ENCODE data around the gene TEX35.

DNA sequence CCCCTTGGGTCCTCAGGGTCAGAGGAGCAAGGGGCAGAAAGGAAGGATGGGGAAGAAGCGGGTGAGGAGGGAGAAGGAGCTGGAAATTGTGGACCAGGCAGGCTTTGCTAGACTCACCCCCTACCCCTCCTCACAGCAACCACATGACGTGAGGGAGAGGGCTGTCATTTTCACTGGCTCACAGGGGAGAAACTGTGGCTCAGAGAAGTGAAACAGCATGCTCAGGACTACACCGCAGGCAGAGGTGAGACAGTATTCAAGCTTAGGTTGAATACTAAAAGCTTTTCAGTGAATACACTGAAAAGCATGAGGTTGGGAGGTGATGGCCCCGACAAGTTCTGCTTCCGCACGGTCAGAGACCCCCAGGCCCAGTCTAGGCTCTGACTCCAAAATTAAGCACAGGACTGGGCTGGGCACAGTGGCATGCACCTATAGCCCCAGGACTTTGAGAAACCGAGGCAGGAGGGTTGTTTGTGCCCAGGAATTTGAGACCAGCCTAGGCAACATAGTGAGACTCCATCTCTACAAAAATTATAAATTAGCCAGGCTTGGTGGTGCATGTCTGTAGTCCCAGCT, 14.9 kb upstream of the TEX35 start:
- TF ChIP-seq, protein P1, sequence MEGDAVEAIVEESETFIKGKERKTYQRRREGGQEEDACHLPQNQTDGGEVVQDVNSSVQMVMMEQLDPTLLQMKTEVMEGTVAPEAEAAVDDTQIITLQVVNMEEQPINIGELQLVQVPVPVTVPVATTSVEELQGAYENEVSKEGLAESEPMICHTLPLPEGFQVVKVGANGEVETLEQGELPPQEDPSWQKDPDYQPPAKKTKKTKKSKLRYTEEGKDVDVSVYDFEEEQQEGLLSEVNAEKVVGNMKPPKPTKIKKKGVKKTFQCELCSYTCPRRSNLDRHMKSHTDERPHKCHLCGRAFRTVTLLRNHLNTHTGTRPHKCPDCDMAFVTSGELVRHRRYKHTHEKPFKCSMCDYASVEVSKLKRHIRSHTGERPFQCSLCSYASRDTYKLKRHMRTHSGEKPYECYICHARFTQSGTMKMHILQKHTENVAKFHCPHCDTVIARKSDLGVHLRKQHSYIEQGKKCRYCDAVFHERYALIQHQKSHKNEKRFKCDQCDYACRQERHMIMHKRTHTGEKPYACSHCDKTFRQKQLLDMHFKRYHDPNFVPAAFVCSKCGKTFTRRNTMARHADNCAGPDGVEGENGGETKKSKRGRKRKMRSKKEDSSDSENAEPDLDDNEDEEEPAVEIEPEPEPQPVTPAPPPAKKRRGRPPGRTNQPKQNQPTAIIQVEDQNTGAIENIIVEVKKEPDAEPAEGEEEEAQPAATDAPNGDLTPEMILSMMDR (IDR thresholded peaks at IDR 0.05; ENCODE audit: low read length), result no peak
- TF ChIP-seq EZH2phosphoT487 (IDR thresholded peaks at IDR 0.05; ENCODE audit: low read length), result no peak
